Measurements from ENCODE around the gene IGFL3. TPM values are rescaled to one million over a fixed set of nuclear protein-coding genes. Genes with fewer than 3 reads are reported as not detected.

The IGFL3 gene
- total RNA-seq, 2 donors from 2014 or later = not detected

GRCh38 chr19:46159418-46160232, 35.1 kb upstream of the IGFL3 start:
- Histone ChIP-seq H3K9me3 (no peaks in the 10 kb centered on the region), H3K27ac (no peak overlapping the region), H3K9ac (ENCODE audit: low read depth in 2 of 2, low read length in 2 of 2) (no peak overlapping the region), H3K4me3 (no peak overlapping the region), H3K36me3 (no peaks in the 10 kb centered on the region), H3K27me3 (no peaks in the 10 kb centered on the region), H3K4me1 (peaks cover 3% of the 10 kb centered on the region)
- intact Hi-C loops (cut with DNase I) = no loop called here
- peak; percentile 27 for DNase-seq
- TF ChIP-seq, protein P1, sequence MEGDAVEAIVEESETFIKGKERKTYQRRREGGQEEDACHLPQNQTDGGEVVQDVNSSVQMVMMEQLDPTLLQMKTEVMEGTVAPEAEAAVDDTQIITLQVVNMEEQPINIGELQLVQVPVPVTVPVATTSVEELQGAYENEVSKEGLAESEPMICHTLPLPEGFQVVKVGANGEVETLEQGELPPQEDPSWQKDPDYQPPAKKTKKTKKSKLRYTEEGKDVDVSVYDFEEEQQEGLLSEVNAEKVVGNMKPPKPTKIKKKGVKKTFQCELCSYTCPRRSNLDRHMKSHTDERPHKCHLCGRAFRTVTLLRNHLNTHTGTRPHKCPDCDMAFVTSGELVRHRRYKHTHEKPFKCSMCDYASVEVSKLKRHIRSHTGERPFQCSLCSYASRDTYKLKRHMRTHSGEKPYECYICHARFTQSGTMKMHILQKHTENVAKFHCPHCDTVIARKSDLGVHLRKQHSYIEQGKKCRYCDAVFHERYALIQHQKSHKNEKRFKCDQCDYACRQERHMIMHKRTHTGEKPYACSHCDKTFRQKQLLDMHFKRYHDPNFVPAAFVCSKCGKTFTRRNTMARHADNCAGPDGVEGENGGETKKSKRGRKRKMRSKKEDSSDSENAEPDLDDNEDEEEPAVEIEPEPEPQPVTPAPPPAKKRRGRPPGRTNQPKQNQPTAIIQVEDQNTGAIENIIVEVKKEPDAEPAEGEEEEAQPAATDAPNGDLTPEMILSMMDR (IDR thresholded peaks at IDR 0.05) = no peak

DNA sequence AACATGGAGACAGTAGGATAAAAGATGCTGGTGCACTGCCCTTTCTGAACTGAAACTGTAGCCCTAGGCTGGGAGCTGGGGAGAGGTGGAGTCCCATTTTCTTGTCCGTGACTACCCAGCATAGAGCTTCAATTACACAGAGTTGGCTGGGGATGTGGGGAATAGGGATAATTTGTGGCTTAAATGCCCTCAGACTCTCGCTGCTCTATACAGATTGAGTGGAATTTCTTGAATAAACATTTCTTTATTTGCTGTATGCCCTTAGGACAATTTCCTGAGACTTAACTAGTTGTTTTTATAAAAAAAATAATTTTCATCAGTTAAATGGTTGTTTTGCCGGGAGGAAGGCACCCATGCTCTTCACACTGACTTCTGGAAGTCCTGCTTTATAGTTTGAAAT, 30.7 kb upstream of the IGFL3 start:
- no peak for DNase-seq
- Histone ChIP-seq H3K27ac (no peak overlapping the region), H3K4me3 (no peak overlapping the region), H3K4me1 (peaks cover 3% of the 10 kb centered on the region), H3K36me3 (no peaks in the 10 kb centered on the region), H3K9ac (ENCODE audit: low read depth in 2 of 2, low read length in 2 of 2) (no peak overlapping the region), H3K9me3 (no peaks in the 10 kb centered on the region), H3K27me3 (no peaks in the 10 kb centered on the region)
- TF ChIP-seq, protein P1 (IDR thresholded peaks at IDR 0.05) = no peak
- intact Hi-C loops (cut with DNase I) = no loop called here

DNA sequence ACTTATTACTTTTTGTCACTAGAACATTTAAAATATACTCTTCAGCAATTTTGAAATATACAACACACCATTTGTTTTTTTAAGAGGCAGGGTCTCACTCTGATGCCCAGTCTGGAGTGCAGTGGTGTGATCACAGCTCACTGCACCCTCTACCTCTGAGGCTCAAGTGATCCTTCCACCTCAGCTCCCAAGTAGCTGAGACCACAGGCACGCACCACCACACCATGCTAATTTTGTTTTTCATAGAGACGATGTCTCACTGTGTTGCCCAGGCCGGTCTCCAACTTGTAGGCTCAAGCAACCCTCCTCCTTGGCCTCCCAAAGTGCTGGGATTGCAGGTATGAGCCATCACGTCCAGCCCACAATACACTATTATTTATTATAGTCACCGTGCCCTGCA, 26.1 kb upstream of the IGFL3 start:
- no peak overlapping the region for H3K27ac ChIP-seq

GRCh38 chr19:46147791-46148288, 23.4 kb upstream of the IGFL3 start, which contains the start of gene IGFL2:
TSS of gene IGFL2 (plus strand) at chr19:46148238. CDS start at chr19:46148279, 41 bp downstream.
- DNase-seq = no peak

More for the DNA sequence above, 26.1 kb upstream of the IGFL3 start:
- no peaks in the 10 kb centered on the region for H3K27me3 ChIP-seq
- H3K9ac ChIP-seq (ENCODE audit: low read depth in 2 of 2, low read length in 2 of 2) = no peak overlapping the region
- H3K36me3 ChIP-seq = no peaks in the 10 kb centered on the region
- no peak for DNase-seq
- intact Hi-C loops (cut with DNase I) = no loop called here
- H3K9me3 ChIP-seq = no peaks in the 10 kb centered on the region
- TF ChIP-seq, protein P1 (IDR thresholded peaks at IDR 0.05) = no peak
- H3K4me1 ChIP-seq = no peaks in the 10 kb centered on the region
- no peak overlapping the region for H3K4me3 ChIP-seq

DNA sequence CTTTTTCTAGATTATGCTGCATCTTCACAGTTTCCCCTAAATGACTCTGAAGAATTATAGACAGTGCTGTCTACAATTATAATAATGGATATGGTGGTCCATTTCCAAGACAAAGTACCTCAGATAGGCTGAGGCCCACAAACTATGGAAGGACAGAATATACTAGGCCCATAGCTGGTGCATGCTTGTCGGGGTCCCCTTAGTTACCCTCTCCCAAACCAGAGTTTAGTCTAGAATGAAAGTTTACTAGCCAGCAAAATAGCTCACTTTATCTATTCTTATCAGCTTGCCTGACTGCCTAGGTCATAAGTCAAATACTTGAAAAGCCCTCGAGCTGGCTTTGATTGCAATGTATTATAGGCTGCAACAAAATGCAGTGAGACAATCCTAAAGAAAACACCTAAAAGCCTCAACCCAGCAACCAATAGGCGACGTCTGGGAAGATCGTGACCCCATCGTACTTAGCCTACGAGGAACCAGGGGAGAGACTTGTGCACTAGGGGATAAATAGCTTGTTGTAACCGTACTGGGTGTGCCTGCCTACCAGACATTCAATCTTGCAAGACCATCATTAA, 22.8 kb upstream of the IGFL3 start:
- intact Hi-C loops (cut with DNase I) = no loop called here
- TF ChIP-seq, protein P1 (IDR thresholded peaks at IDR 0.05) = no peak
- Histone ChIP-seq H3K4me1 (no peaks in the 10 kb centered on the region), H3K9ac (ENCODE audit: low read depth in 2 of 2, low read length in 2 of 2) (no peak overlapping the region), H3K27me3 (no peaks in the 10 kb centered on the region), H3K36me3 (no peaks in the 10 kb centered on the region), H3K27ac (no peak overlapping the region), H3K9me3 (no peaks in the 10 kb centered on the region), H3K4me3 (no peak overlapping the region)
- no peak for DNase-seq

More at GRCh38 chr19:46147791-46148288, 23.4 kb upstream of the IGFL3 start, which contains the start of gene IGFL2:
- TF ChIP-seq, protein P1 (IDR thresholded peaks at IDR 0.05) = no peak
- Histone ChIP-seq H3K36me3 (no peaks in the 10 kb centered on the region), H3K9me3 (no peaks in the 10 kb centered on the region), H3K27ac (no peak within 1 kb of the TSS), H3K27me3 (no peaks in the 10 kb centered on the region), H3K9ac (ENCODE audit: low read depth in 2 of 2, low read length in 2 of 2) (no peak within 1 kb of the TSS), H3K4me1 (no peaks in the 10 kb centered on the region), H3K4me3 (no peak within 1 kb of the TSS)
- intact Hi-C loops (cut with DNase I) = no loop called here

Data from colonic mucosa (tissue), 4 donors.